ENCODE data around the gene AFDN. TPM values are rescaled to one million over a fixed set of nuclear protein-coding genes. Genes with fewer than 3 reads are reported as not detected.

Gene AFDN
- total RNA-seq, 1 donor from 2014 or later = 102 TPM

- H4K20me1 ChIP-seq (ENCODE audit: insufficient read depth, low read length) = no peaks in the 10 kb centered on the region
- Mint-ChIP-seq H3K27me3 (ENCODE audit: low read depth, unreplicated experiment) (peaks cover 53% of the 10 kb centered on the region), H3K36me3 (ENCODE audit: low read depth, unreplicated experiment) (peaks cover 2% of the 10 kb centered on the region), H3K4me1 (ENCODE audit: low read depth, unreplicated experiment) (peaks cover 2% of the 10 kb centered on the region), H3K9me3 (ENCODE audit: unreplicated experiment) (no peaks in the 10 kb centered on the region), H3K4me3 (ENCODE audit: unreplicated experiment) (peak overlapping the region; percentile 27), H3K27ac (ENCODE audit: unreplicated experiment) (no peak overlapping the region)
- no peaks in the 10 kb centered on the region for H3K4me1 ChIP-seq (ENCODE audit: insufficient read depth, low read length)
- FAIRE-seq = no peak
- H3K27ac ChIP-seq (ENCODE audit: low read depth, low read length) = no peak overlapping the region
- no peak overlapping the region for H3K4me3 ChIP-seq (ENCODE audit: insufficient read depth, low read depth, low read length)
- H3K27me3 ChIP-seq (ENCODE audit: insufficient read depth, low read length) = peaks cover 2% of the 10 kb centered on the region
- H3K36me3 ChIP-seq (ENCODE audit: insufficient read depth, low read length) = no peaks in the 10 kb centered on the region
- DNase-seq (ENCODE audit: low read depth) = no peak
- H3K4me2 ChIP-seq (ENCODE audit: low read length) = no peak overlapping the region
- TF ChIP-seq EZH2 (IDR thresholded peaks at IDR 0.05; ENCODE audit: insufficient read depth, low read length) = no peak
- TF ChIP-seq CTCF (IDR thresholded peaks at IDR 0.05; ENCODE audit: insufficient read depth, low read depth, low read length) = no peak
- no peak overlapping the region for H3K9ac ChIP-seq (ENCODE audit: low read length)
- H2AFZ ChIP-seq (ENCODE audit: low read depth, low read length) = no peak overlapping the region
- no peaks in the 10 kb centered on the region for H3K79me2 ChIP-seq (ENCODE audit: insufficient read depth, low read length)
- H3K9me3 ChIP-seq (ENCODE audit: insufficient read depth, low read depth, low read length) = no peaks in the 10 kb centered on the region
These were observed 44.8 kb upstream of the AFDN start for GRCh38 chr6:167781868-167782267.

- Histone ChIP-seq H3K79me2 (ENCODE audit: insufficient read depth, low read length) (no peaks in the 10 kb centered on the region), H4K20me1 (ENCODE audit: insufficient read depth, low read length) (no peaks in the 10 kb centered on the region), H3K36me3 (ENCODE audit: insufficient read depth, low read length) (no peaks in the 10 kb centered on the region), H3K9ac (ENCODE audit: low read length) (no peak overlapping the region), H3K27ac (ENCODE audit: low read depth, low read length) (no peak overlapping the region), H3K4me1 (ENCODE audit: insufficient read depth, low read length) (no peaks in the 10 kb centered on the region), H3K4me3 (ENCODE audit: insufficient read depth, low read depth, low read length) (no peak overlapping the region), H3K9me3 (ENCODE audit: insufficient read depth, low read depth, low read length) (no peaks in the 10 kb centered on the region), H2AFZ (ENCODE audit: low read depth, low read length) (no peak overlapping the region), H3K4me2 (ENCODE audit: low read length) (no peak overlapping the region), H3K27me3 (ENCODE audit: insufficient read depth, low read length) (peaks cover 3% of the 10 kb centered on the region)
- no peak for TF ChIP-seq CTCF (IDR thresholded peaks at IDR 0.05; ENCODE audit: insufficient read depth, low read depth, low read length)
- Mint-ChIP-seq H3K4me1 (ENCODE audit: low read depth, unreplicated experiment) (peaks cover 2% of the 10 kb centered on the region), H3K4me3 (ENCODE audit: unreplicated experiment) (no peak overlapping the region), H3K36me3 (ENCODE audit: low read depth, unreplicated experiment) (peaks cover 2% of the 10 kb centered on the region), H3K27me3 (ENCODE audit: low read depth, unreplicated experiment) (peaks cover 44% of the 10 kb centered on the region), H3K9me3 (ENCODE audit: unreplicated experiment) (no peaks in the 10 kb centered on the region), H3K27ac (ENCODE audit: unreplicated experiment) (no peak overlapping the region)
- DNase-seq (ENCODE audit: low read depth) = no peak
- FAIRE-seq = no peak
These were observed 43.8 kb upstream of the AFDN start for GRCh38 chr6:167782698-167783517.

All from astrocyte (in vitro differentiated cells and primary cell).